Measurements from ENCODE around the gene NR3C1. TPM values are rescaled to one million over a fixed set of nuclear protein-coding genes. Genes with fewer than 3 reads are reported as not detected.

Gene NR3C1
- polyA plus RNA-seq, 1 donor (not counting 4 experiments of a cell fraction or from before 2014, with no cell fraction given), result 30.7 TPM

DNA sequence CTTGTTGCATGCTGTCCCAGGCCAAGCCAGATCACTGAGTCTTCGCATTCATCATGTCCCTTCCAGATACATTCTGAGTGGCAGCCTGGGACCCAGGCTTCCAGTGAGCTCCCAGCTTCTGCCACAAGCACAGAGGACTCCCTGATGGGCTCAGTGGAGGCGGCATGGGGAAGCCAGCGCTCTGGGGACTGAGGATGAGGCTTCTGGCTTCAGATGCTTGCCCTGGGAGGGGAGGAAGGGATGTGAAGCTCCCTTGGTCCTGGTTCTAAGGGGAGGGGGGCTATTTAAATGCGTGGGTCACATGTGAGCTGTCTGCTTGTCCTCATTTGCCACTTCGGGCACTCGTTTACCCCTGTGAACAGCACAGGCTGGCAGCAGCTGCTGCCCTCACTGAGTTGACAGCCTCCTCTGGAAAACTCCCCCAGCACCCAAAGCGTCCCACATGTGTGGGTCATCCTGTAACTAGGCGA lies 174.0 kb downstream of the NR3C1 start:
- no peak overlapping the region for H3K27ac ChIP-seq (ENCODE audit: control insufficient read depth, insufficient read depth, low read length)
- no peak for DNase-seq (ENCODE audit: low read depth, low spot score)
- dilution Hi-C loops (cut with MboI; ENCODE audit: extremely low pct_ligation_motif_present, low sequenced_read_pairs), result no loop called here
- peaks cover 29% of the 10 kb centered on the region for H3K4me1 ChIP-seq (ENCODE audit: control insufficient read depth, extremely low read depth, insufficient read depth, low read length)
- no peaks in the 10 kb centered on the region for H3K79me2 ChIP-seq (ENCODE audit: control insufficient read depth, insufficient read depth, low read length)
- no peak overlapping the region for H3K4me3 ChIP-seq (ENCODE audit: control insufficient read depth in 2 of 3, extremely low read depth in 1 of 3, insufficient read depth in 2 of 3, low read depth in 1 of 3, low read length in 3 of 3)
- H3K4me2 ChIP-seq (ENCODE audit: control insufficient read depth, extremely low read depth, insufficient read depth, low read depth, low read length), result no peak overlapping the region
- H3K27me3 ChIP-seq (ENCODE audit: control insufficient read depth, extremely low read depth, insufficient read depth, low read length), result no peaks in the 10 kb centered on the region
- no peaks in the 10 kb centered on the region for H4K20me1 ChIP-seq (ENCODE audit: control insufficient read depth, extremely low read depth, insufficient read depth, low read length)
- no peak for FAIRE-seq
- H3K9me1 ChIP-seq (ENCODE audit: control insufficient read depth, extremely low read depth, insufficient read depth, low read length), result no peaks in the 10 kb centered on the region
- no peaks in the 10 kb centered on the region for H3K36me3 ChIP-seq (ENCODE audit: control insufficient read depth in 2 of 2, extremely low read depth in 1 of 2, insufficient read depth in 2 of 2, low read length in 2 of 2)
- no peak overlapping the region for H3K9ac ChIP-seq (ENCODE audit: control insufficient read depth, extremely low read depth, insufficient read depth, low read length)
- no peak for TF ChIP-seq EZH2 (IDR thresholded peaks at IDR 0.05; ENCODE audit: low read length)
- no peak for TF ChIP-seq CTCF (optimal IDR thresholded peaks at IDR 0.05 in 1 of 3, IDR thresholded peaks at IDR 0.05 in 1 of 3, conservative IDR thresholded peaks at IDR 0.05 in 1 of 3; ENCODE audit: extremely low read depth in 1 of 3, insufficient read depth in 2 of 3, low read length in 3 of 3)
- H3K9me3 ChIP-seq (ENCODE audit: control insufficient read depth, low read depth, low read length), result no peaks in the 10 kb centered on the region
- H2AFZ ChIP-seq (ENCODE audit: control insufficient read depth, low read length), result no peak overlapping the region

DNA sequence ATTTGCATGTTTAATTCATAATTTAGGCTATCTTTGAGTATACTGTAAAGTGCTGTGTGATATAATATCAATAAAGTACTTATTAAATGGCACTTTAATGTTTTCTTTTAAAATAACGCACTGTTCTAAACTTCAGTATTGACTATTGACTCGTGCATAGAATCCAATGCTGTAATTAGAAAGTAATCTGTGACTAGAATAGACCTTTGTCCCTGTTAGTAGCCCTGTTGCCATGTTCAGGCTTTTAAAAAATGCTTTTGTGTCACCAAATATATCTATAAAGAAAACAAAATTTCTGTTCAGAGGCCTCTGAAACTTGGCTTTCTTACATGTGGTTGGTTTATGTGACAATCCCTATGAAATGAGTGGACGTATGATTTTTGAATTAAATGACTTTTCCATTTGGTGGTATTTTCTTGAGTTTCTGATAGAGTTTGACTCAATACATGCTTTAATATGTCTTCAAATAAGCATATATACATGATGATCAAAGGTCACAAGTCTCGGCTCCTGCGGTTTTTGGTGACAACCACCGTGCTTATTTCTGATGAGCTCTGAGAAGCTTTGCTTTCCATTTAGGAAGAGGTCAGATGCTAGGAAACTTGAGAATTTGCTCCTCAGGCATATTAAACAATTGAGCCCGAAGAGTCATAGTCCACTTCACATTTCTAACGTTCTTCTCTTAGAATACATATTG lies 174.7 kb downstream of the NR3C1 start:
- DNase-seq (ENCODE audit: low read depth, low spot score) (no peak), FAIRE-seq (no peak)
- H3K27ac ChIP-seq (ENCODE audit: control insufficient read depth, insufficient read depth, low read length), result no peak overlapping the region
- H3K36me3 ChIP-seq (ENCODE audit: control insufficient read depth in 2 of 2, extremely low read depth in 1 of 2, insufficient read depth in 2 of 2, low read length in 2 of 2), result no peaks in the 10 kb centered on the region
- no peaks in the 10 kb centered on the region for H4K20me1 ChIP-seq (ENCODE audit: control insufficient read depth, extremely low read depth, insufficient read depth, low read length)
- H3K9me1 ChIP-seq (ENCODE audit: control insufficient read depth, extremely low read depth, insufficient read depth, low read length), result no peaks in the 10 kb centered on the region
- H2AFZ ChIP-seq (ENCODE audit: control insufficient read depth, low read length), result no peak overlapping the region
- no peak overlapping the region for H3K4me2 ChIP-seq (ENCODE audit: control insufficient read depth, extremely low read depth, insufficient read depth, low read depth, low read length)
- no peaks in the 10 kb centered on the region for H3K9me3 ChIP-seq (ENCODE audit: control insufficient read depth, low read depth, low read length)
- no peaks in the 10 kb centered on the region for H3K79me2 ChIP-seq (ENCODE audit: control insufficient read depth, insufficient read depth, low read length)
- dilution Hi-C loops (cut with MboI; ENCODE audit: extremely low pct_ligation_motif_present, low sequenced_read_pairs), result no loop called here
- no peak overlapping the region for H3K9ac ChIP-seq (ENCODE audit: control insufficient read depth, extremely low read depth, insufficient read depth, low read length)
- no peak overlapping the region for H3K4me3 ChIP-seq (ENCODE audit: control insufficient read depth in 2 of 3, extremely low read depth in 1 of 3, insufficient read depth in 2 of 3, low read depth in 1 of 3, low read length in 3 of 3)
- no peak for TF ChIP-seq EZH2 (IDR thresholded peaks at IDR 0.05; ENCODE audit: low read length)
- H3K4me1 ChIP-seq (ENCODE audit: control insufficient read depth, extremely low read depth, insufficient read depth, low read length), result peaks cover 24% of the 10 kb centered on the region
- H3K27me3 ChIP-seq (ENCODE audit: control insufficient read depth, extremely low read depth, insufficient read depth, low read length), result no peaks in the 10 kb centered on the region

Small RNAs within 50 kb of the gene (small RNA-seq; reads per million reads assigned to genes)
- gene AC091925.2 (ENCODE audit: insufficient read length in 3 of 3, low read depth in 3 of 3, low replicate concordance in 1 of 3), result 0 reads per million in 3 experiments

Data from keratinocyte (primary cell).